SK-N-SH (cell line): Measurements from ENCODE around the gene AGRN. TPM values are rescaled to one million over a fixed set of nuclear protein-coding genes. Genes with fewer than 3 reads are reported as not detected.

Experiments
- CTCF ChIA-PET: fragments of 300-600, 350-600 bp; formaldehyde crosslinking; extraction: SDS; loops from one replicate; lab custom pipeline; 2021; lab: Yijun Ruan, JAX
- POLR2A ChIA-PET: fragments of 350-600 bp; sonication (Branson Sonifier 250); formaldehyde crosslinking; extraction: SDS; loops from one replicate; lab custom pipeline; 2020; ENCODE audit warnings: antibody characterized with exemption, inconsistent platforms; lab: Yijun Ruan, JAX
- DNase-seq: peaks from one replicate; pipeline ENCODE4 v3.0.0; 2012
- H2AFZ ChIP-seq: fragments of 200-600 bp; sonication (generic); 2 replicates; pipeline ENCODE4 v1.8.1; 2016; ENCODE audit warnings: antibody characterized with exemption, mild to moderate bottlenecking, low read depth
- H3F3A ChIP-seq: fragments of 200-600 bp; sonication (generic); replicated peaks from 2 replicates; pipeline ENCODE3; 2016; ENCODE audit warnings: antibody characterized with exemption, mild to moderate bottlenecking; ENCODE audit not compliant: insufficient read depth
- H3K27ac ChIP-seq, 2 experiments: fragments of 200-500 bp in 1 of 2; fragments of 200-600 bp in 1 of 2; sonication (Bioruptor generic) in 1 of 2; sonication (generic), shearing (Covaris generic) in 1 of 2; 2 replicates each; pipeline versions ENCODE4 v1.5.1 to v1.6.1; 2014 to 2016; ENCODE audit warnings: low read depth in 2 of 2, inconsistent platforms in 1 of 2, low read length in 1 of 2, mild to moderate bottlenecking in 1 of 2, mixed read lengths in 1 of 2
- H3K27me3 ChIP-seq: fragments of 200-600 bp; sonication (generic), shearing (Covaris generic); 2 replicates; pipeline ENCODE4 v1.6.1; 2016; ENCODE audit warnings: mixed run types; ENCODE audit not compliant: insufficient read depth
- H3K36me3 ChIP-seq, 2 experiments: fragments of 200-500 bp in 1 of 2; fragments of 200-600 bp in 1 of 2; sonication (Bioruptor generic) in 1 of 2; sonication (generic) in 1 of 2; replicated peaks in 1 of 2; 2 replicates each; pipeline versions ENCODE3 to v1.5.1; 2014 to 2016; ENCODE audit warnings: low read length in 1 of 2, mild to moderate bottlenecking in 1 of 2; ENCODE audit not compliant: insufficient read depth in 2 of 2, control insufficient read depth in 1 of 2
- H3K4me1 ChIP-seq, 2 experiments: fragments of 200-500 bp in 1 of 2; fragments of 200-600 bp in 1 of 2; sonication (Bioruptor generic) in 1 of 2; sonication (generic), shearing (Covaris generic) in 1 of 2; 2 replicates each; pipeline versions ENCODE4 v1.5.1 to v1.6.1; 2014 to 2016; ENCODE audit warnings: low read depth in 1 of 2, low read length in 1 of 2, mixed run types in 1 of 2; ENCODE audit not compliant: insufficient read depth in 2 of 2, control insufficient read depth in 1 of 2
- H3K4me2 ChIP-seq: fragments of 200-600 bp; sonication (generic), shearing (Covaris generic); 2 replicates; pipeline ENCODE4 v1.6.1; 2017; ENCODE audit warnings: mixed run types
- H3K4me3 ChIP-seq, 2 experiments: fragments of 200-500 bp in 1 of 2; fragments of 200-600 bp in 1 of 2; sonication (Bioruptor generic) in 1 of 2; sonication (generic), shearing (Covaris generic) in 1 of 2; 2 replicates each; pipeline versions ENCODE4 v1.5.1 to v1.8.1; 2014 to 2016; ENCODE audit warnings: low read depth in 2 of 2, inconsistent platforms in 1 of 2, low read length in 1 of 2, mild to moderate bottlenecking in 1 of 2, mixed read lengths in 1 of 2, moderate library complexity in 1 of 2
- H3K79me2 ChIP-seq: fragments of 200-600 bp; sonication (generic); 2 replicates; pipeline ENCODE4 v1.8.1; 2017; ENCODE audit warnings: mild to moderate bottlenecking; ENCODE audit not compliant: insufficient read depth
- H3K9ac ChIP-seq: fragments of 200-600 bp; sonication (generic); 2 replicates; pipeline ENCODE4 v1.6.1; 2017; ENCODE audit warnings: mixed run types
- H3K9me2 ChIP-seq: fragments of 200-600 bp; sonication (generic); 2 replicates; pipeline ENCODE4 v1.6.1; 2017; ENCODE audit warnings: mixed run types
- H3K9me3 ChIP-seq: fragments of 200-600 bp; sonication (generic); 2 replicates; pipeline ENCODE4 v1.6.1; 2017; ENCODE audit warnings: mixed run types, mild to moderate bottlenecking, moderate library complexity
- H4K20me1 ChIP-seq: fragments of 200-600 bp; sonication (generic); 2 replicates; pipeline ENCODE4 v1.6.1; 2017; ENCODE audit warnings: mild to moderate bottlenecking, mixed run types; ENCODE audit not compliant: insufficient read depth
- REST ChIP-seq: IDR thresholded peaks from 2 replicates; pipeline ENCODE4 v1.6.1; 2012; ENCODE audit warnings: mild to moderate bottlenecking, low read depth, low read length, moderate library complexity
- RFX5 ChIP-seq: IDR thresholded peaks from 2 replicates; pipeline ENCODE4 v1.6.1; 2012; ENCODE audit warnings: mild to moderate bottlenecking, improper control_type of control experiment, low read length
- SIN3A ChIP-seq: IDR thresholded peaks from 2 replicates; pipeline ENCODE4 v1.6.1; 2012; ENCODE audit warnings: low read depth, mild to moderate bottlenecking, low read length, moderate library complexity, borderline replicate concordance
- SMC3 ChIP-seq: IDR thresholded peaks from 2 replicates; pipeline ENCODE4 v1.6.1; 2012; ENCODE audit warnings: low read depth, low read length, improper control_type of control experiment
- TEAD4 ChIP-seq: IDR thresholded peaks from 2 replicates; pipeline ENCODE4 v1.4.0; 2012; ENCODE audit warnings: mild to moderate bottlenecking, borderline replicate concordance; ENCODE audit not compliant: insufficient read depth
- WGBS: methylation state at CpG from one replicate; pipeline ENCODE4 v1.1.6; 2017; ENCODE audit warnings: low lambda C conversion rate; 5-methylcytosine and 5-hydroxymethylcytosine counted together
- polyA plus RNA-seq, 3 experiments: library from polyadenylated mRNA; depleted of rRNA; stranded (reverse); fragments of >200 nt; gene quantifications; 2 replicates each; pipeline ENCODE4 v1.2.3, GENCODE V29; 2012

The AGRN gene
- polyA plus RNA-seq, 1 of the 3 experiments (the other 2 are of a cell fraction) = 31.6 TPM

- TF ChIP-seq REST (no peak), TEAD4 (no peak), SMC3 (no peak), RFX5 (no peak), SIN3A (no peak)
These were observed 68.3 kb downstream of the AGRN start (continued) for GRCh38 chr1:1088029-1088800.

DNA sequence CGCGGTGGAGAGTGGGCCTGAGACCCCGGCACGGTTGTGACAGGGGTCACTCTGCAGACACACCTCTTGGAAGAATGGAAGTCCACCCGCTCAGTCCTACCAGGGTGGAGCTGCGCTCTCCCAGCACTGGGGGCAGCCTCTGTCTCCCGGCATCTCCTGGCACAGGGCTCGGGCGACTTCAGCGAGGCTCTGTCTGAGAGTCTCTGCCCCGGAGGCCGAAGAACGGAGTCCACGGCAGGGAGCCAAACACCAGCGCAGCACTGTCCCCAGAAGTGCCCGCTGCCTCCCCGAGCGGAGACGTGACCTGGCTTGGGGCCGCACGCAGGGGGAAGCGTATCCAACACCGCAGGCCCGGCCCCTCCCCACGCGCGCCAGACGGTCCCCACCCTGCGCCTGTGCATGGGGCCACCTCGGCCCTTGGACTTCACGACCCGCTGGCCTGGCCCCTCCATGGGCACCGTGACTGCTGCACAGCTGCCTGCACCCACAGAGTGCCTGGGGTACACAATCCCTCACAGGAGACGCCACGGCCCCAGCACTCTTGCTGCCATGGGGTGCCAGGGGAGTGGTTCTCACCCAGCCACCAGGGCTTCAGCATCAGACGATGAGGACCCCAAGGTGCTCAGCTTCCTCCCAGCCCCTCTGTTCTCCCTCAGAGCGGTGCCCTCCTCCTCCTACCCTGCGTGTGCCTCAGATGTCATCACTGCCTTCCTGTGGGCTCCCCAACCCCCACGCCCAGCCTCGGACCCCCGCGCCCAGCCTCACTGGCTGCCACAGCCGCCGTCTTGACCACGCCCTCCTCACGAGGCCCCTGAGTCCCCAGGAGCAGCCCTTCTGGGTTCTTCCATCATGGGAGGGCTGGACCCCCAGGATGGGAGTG lies 69.1 kb downstream of the AGRN start:
- Histone ChIP-seq H3K9me3 (no peaks in the 10 kb centered on the region), H3K4me1 (no peaks in the 10 kb centered on the region), H3K79me2 (no peaks in the 10 kb centered on the region), H3K36me3 (no peaks in the 10 kb centered on the region), H3K4me2 (no peak overlapping the region), H3K9ac (no peak overlapping the region), H4K20me1 (no peaks in the 10 kb centered on the region), H3K9me2 (no peaks in the 10 kb centered on the region), H3K27ac (no peak overlapping the region), H3F3A (no peaks in the 10 kb centered on the region), H3K4me3 (no peak overlapping the region), H3K27me3 (no peaks in the 10 kb centered on the region), H2AFZ (no peak overlapping the region)
- POLR2A ChIA-PET = no interaction called here
- CTCF ChIA-PET = interaction anchor here (1.6 kb wide), 1 partner anchor 33 kb away, joined by 4 read pairs; no protein-coding TSS in a partner anchor
- no peak for TF ChIP-seq REST
- WGBS = 91% methylated on average over 16 of the region's 46 CpGs
- peak; percentile 33 for DNase-seq
